Body of pancreas (tissue), 4 donors: ENCODE results near the gene PFDN1.

Experiments used
- POLR2A ChIP-seq, 3 donors: fragments of 450-650 bp; IDR thresholded peaks; one replicate each; pipeline ENCODE4 v1.6.1; 2016; ENCODE audit warnings: antibody characterized with exemption in 3 of 3, mild to moderate bottlenecking in 2 of 3
- TF ChIP-seq, protein P1 (sequence below), 7 experiments: fragments of 450-650 bp in 4 of 7; fragments of 200-600 bp in 3 of 7; sonication (generic) in 3 of 7; IDR thresholded peaks; one replicate each; pipeline ENCODE4 v1.5.1; 2016 to 2019; ENCODE audit warnings: antibody characterized with exemption in 7 of 7

DNA sequence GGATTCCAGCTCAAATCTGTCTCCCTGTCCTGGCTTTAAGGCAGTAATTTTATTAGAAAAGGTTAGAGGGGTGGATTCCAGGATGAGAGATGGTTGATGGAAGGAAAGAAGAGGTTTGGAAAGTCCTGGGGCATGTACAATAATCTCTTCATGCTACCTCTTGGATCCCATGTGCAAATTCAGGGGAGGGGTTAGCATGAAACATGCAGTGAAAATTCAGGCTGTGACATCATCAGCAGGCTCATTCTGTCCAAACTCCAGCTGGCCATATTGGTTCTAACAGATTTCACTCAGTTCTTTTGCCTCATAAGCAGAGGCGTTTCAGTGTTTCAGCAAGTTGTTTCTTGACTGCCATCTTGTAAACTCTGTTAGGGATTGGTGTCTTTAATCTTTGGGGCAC, 72.5 kb downstream of the PFDN1 start:
- TF ChIP-seq, protein P1, sequence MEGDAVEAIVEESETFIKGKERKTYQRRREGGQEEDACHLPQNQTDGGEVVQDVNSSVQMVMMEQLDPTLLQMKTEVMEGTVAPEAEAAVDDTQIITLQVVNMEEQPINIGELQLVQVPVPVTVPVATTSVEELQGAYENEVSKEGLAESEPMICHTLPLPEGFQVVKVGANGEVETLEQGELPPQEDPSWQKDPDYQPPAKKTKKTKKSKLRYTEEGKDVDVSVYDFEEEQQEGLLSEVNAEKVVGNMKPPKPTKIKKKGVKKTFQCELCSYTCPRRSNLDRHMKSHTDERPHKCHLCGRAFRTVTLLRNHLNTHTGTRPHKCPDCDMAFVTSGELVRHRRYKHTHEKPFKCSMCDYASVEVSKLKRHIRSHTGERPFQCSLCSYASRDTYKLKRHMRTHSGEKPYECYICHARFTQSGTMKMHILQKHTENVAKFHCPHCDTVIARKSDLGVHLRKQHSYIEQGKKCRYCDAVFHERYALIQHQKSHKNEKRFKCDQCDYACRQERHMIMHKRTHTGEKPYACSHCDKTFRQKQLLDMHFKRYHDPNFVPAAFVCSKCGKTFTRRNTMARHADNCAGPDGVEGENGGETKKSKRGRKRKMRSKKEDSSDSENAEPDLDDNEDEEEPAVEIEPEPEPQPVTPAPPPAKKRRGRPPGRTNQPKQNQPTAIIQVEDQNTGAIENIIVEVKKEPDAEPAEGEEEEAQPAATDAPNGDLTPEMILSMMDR (IDR thresholded peaks at IDR 0.05) = no peak
- TF ChIP-seq POLR2A (IDR thresholded peaks at IDR 0.05) = no peak
